WI38 (cell line): ENCODE data around the gene SPRYD3.

ENCODE experiments used
- H3K4me3 ChIP-seq: 2 replicates; pipeline ENCODE4 v1.5.1; 2011; ENCODE audit warnings: low read depth, mild to moderate bottlenecking, control low read depth, low read length
- TF ChIP-seq, protein P1 (sequence below): IDR thresholded peaks from 2 replicates; pipeline ENCODE4 v1.5.1; 2012; ENCODE audit warnings: low read depth, mild to moderate bottlenecking, control low read depth, low read length

Gene SPRYD3

DNA sequence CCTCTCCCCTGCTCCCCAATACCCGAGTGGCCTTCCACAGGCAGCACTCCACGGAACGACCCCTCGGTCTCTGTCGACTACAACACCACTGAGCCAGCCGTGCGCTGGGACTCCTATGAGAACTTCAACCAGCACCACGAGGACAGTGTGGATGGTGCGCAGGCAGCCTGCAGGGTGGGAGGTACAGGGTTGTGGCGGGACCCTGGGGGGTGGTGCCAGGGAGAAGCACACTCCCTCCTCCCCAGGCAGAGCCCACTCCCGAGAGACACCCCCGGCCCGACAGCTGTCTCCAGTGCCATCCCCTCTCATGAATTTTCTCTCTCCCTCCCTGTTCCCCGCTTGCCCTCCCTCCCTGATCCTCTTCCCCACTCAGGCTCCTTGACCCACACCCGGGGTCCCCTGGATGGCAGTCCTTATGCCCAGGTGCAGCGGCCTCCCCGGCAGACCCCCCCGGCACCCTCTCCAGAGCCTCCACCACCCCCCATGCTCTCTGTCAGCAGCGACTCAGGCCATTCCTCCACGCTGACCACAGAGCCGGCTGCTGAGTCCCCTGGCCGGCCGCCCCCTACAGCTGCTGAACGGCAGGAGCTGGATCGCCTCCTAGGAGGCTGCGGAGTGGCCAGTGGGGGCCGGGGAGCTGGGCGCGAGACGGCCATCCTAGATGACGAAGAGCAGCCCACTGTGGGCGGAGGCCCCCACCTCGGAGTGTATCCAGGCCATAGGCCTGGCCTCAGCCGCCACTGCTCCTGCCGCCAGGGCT is 20.3 kb downstream of the SPRYD3 start:
- no peak overlapping the region for H3K4me3 ChIP-seq
- TF ChIP-seq, protein P1, sequence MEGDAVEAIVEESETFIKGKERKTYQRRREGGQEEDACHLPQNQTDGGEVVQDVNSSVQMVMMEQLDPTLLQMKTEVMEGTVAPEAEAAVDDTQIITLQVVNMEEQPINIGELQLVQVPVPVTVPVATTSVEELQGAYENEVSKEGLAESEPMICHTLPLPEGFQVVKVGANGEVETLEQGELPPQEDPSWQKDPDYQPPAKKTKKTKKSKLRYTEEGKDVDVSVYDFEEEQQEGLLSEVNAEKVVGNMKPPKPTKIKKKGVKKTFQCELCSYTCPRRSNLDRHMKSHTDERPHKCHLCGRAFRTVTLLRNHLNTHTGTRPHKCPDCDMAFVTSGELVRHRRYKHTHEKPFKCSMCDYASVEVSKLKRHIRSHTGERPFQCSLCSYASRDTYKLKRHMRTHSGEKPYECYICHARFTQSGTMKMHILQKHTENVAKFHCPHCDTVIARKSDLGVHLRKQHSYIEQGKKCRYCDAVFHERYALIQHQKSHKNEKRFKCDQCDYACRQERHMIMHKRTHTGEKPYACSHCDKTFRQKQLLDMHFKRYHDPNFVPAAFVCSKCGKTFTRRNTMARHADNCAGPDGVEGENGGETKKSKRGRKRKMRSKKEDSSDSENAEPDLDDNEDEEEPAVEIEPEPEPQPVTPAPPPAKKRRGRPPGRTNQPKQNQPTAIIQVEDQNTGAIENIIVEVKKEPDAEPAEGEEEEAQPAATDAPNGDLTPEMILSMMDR = no peak

DNA sequence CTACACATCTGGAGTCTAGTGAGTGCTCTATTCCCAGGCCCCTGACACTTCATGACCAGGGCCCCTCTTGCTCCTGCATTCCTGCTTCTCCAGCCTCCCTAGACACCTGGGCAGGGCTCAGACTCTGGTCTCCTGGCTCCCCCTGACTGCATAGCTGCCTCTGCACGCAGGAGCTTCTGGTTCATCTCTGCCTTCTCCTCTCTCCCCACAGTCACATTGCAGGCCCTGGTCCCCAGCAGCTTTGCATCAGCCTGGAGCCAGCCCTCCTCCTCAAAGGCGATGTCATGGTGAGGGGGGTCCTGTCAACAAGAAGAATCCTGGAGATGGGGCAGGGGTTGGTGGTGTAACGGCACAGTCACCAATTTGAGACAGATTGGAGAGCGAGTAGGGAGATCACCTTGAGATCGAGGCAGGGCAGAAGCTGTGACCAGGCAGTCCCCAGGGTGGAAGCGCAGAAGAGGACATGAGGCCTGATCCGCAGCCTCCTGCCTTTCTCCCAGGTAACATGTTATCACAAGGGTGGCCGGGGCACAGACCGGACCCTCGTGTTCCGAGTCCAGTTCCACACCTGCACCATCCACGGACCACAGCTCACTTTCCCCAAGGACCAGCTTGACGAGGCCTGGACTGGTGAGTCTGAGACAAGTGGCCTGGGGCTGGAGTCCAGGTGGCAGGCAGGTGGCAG is 21.2 kb downstream of the SPRYD3 start:
- TF ChIP-seq, protein P1 = no peak
- H3K4me3 ChIP-seq = no peak overlapping the region

DNA sequence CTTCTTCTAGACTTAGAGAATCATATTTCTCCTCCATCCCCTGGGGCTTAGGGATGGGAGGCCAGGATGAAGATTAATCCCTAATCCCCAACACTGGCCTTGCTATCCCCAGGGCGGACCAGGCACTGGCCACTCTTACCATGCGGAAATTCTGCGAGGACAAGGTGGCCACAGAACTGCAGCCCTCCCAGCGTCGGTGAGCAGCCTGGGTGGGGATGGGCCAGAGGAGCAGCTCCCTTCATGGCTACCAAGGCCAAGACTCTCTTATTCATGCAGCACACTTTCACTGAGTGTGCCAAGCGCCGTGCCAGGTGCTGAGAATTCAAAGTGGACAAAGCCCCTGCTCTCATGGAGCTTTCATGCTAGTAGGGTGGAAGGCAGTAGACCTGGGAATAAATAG is 22.3 kb downstream of the SPRYD3 start:
- TF ChIP-seq, protein P1 = no peak
- no peak overlapping the region for H3K4me3 ChIP-seq

- TF ChIP-seq, protein P1 = no peak
Observed at GRCh38 chr12:53056296-53056695, 22.9 kb downstream of the SPRYD3 start.

GRCh38 chr12:53055471-53056266 is 23.5 kb downstream of the SPRYD3 start:
- H3K4me3 ChIP-seq = no peak overlapping the region
- TF ChIP-seq, protein P1 = no peak

More at GRCh38 chr12:53056296-53056695, 22.9 kb downstream of the SPRYD3 start:
- no peak overlapping the region for H3K4me3 ChIP-seq

DNA sequence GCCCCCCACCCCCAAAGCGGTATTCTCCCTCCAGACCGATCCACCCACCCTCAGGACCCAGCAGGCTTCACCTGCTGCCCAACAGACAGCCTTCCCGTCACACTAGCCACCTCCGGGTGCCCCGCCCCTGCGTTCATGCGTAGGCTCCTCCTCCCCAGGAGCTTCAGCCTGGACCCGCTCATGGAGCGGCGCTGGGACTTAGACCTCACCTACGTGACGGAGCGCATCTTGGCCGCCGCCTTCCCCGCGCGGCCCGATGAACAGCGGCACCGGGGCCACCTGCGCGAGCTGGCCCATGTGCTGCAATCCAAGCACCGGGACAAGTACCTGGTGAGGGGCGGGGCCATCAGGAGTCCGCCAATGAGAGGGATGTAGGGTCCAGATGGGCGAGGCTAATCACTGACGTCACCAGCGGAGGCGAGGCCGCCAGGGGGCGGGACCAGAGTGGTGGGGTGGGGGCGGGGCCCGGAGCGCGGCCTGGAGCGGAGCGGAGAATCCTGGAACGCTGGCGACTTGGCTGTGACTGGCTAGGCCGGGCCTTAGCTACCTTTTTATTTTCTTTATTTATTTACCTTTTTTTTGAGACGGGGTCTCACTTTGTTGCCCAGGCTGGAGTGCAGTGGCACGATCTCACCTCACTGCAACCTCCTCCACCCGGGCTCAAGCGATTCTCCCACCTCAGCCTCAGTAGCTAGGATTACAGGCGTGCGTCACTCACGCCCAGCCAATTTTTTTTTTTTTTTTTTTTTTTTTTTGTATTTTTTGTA is 24.9 kb downstream of the SPRYD3 start:
- TF ChIP-seq, protein P1 = no peak
- H3K4me3 ChIP-seq = no peak overlapping the region
